Breast epithelium (tissue), 4 donors: ENCODE results near the gene TAF15. TPM values are rescaled to one million over a fixed set of nuclear protein-coding genes. Genes with fewer than 3 reads are reported as not detected.

Source experiments
- DNase-seq, 2 donors: peaks; one replicate each; pipeline ENCODE4 v3.0.0-alpha.2; 2019; ENCODE audit warnings: low spot score in 2 of 2
- H3K27ac ChIP-seq, 2 donors: fragments of 200-600 bp; sonication (generic) in 1 of 2; one replicate each; pipeline ENCODE4 v1.5.1; 2016 to 2019; ENCODE audit warnings: mild to moderate bottlenecking in 1 of 2
- H3K27me3 ChIP-seq, 2 donors: fragments of 200-600 bp; sonication (generic) in 1 of 2; one replicate each; pipeline versions ENCODE4 v1.5.1 to v1.6.0; 2017 to 2019; ENCODE audit warnings: control low read depth in 1 of 2, mild to moderate bottlenecking in 1 of 2
- H3K36me3 ChIP-seq: fragments of 200-600 bp; one replicate; pipeline ENCODE4 v1.5.1; 2019
- H3K4me1 ChIP-seq, 2 donors: fragments of 200-600 bp; sonication (generic); one replicate each; pipeline ENCODE4 v1.5.1; 2016 to 2019; ENCODE audit warnings: control low read depth in 1 of 2
- H3K4me3 ChIP-seq, 3 donors: fragments of 200-600 bp; sonication (generic); 1 replicate in 2 of 3; 2 replicates in 1 of 3; pipeline ENCODE4 v1.5.1; 2016 to 2019; ENCODE audit warnings: mild to moderate bottlenecking in 3 of 3, moderate library complexity in 2 of 3
- H3K9me3 ChIP-seq, 2 donors: fragments of 200-600 bp; sonication (generic) in 1 of 2; one replicate each; pipeline ENCODE4 v1.5.1; 2016 to 2019; ENCODE audit warnings: control low read depth in 1 of 2
- POLR2A ChIP-seq: fragments of 450-650 bp; IDR thresholded peaks from one replicate; pipeline ENCODE4 v1.6.1; 2016; ENCODE audit warnings: antibody characterized with exemption, mild to moderate bottlenecking, moderate library complexity
- POLR2AphosphoS5 ChIP-seq, 3 donors: sonication (generic); formaldehyde crosslinking; IDR thresholded peaks; one replicate each; pipeline ENCODE4 v1.6.1; 2017; ENCODE audit warnings: antibody characterized with exemption in 3 of 3
- intact Hi-C: fragments of 100-400 bp; cut with DNase I; formaldehyde crosslinking; loops from one replicate; pipeline ENCODE4 v1.15.1; 2023; ENCODE audit warnings: low total_unique reads
- total RNA-seq, 3 donors: library from RNA; depleted of rRNA; stranded (reverse); fragments of >200 nt; gene quantifications; one replicate each; pipeline ENCODE4 v1.1.0, GENCODE V29; 2016
- TF ChIP-seq, protein P1 (sequence below), 3 donors: fragments of 450-650 bp; IDR thresholded peaks; one replicate each; pipeline ENCODE4 v1.5.1; 2016 to 2017; ENCODE audit warnings: antibody characterized with exemption in 3 of 3, mild to moderate bottlenecking in 3 of 3, moderate library complexity in 3 of 3

TAF15 gene
- total RNA-seq, 3 donors from 2014 or later: 65.5 to 76.8 (median 72.8) TPM

DNA sequence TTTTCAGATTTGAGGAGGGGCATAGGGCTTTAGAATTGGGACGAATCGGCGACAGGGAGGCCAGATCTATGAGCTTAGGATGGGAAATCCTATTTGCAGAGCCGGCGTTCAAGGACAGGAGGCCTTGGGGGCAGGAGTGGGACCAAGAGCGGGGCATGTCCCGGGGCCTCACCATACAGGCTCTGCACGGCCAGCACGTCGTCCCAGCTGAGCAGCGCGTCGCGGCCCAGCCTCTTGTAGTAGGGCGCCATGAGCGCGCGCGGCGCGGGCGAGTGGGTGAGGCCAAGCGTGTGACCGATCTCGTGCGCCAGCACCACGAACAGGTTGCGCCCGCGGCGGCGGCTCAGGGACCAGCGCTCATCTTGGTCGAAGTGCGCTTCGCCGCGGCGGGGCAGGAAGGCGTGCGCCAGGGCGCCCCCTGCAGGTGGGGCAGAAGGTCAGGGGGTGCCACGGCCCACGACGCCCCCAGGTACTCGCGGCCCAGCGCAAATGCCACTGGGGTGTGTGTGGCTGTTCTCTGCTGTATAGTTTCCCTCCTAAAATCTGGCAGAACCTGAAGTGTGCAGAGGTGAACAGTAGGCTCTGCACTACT is 39.3 kb upstream of the TAF15 start:
- Histone ChIP-seq H3K4me3 (no peak overlapping the region), H3K36me3 (no peaks in the 10 kb centered on the region), H3K27ac (no peak overlapping the region), H3K27me3 (no peaks in the 10 kb centered on the region), H3K4me1 (no peaks in the 10 kb centered on the region), H3K9me3 (no peaks in the 10 kb centered on the region)
- intact Hi-C loops: loop anchor here (5.0 kb wide), 1 partner anchor 37 kb away; the partner anchor contains the start of gene TAF15
- no peak for TF ChIP-seq POLR2AphosphoS5 (IDR thresholded peaks at IDR 0.05)
- TF ChIP-seq, protein P1, sequence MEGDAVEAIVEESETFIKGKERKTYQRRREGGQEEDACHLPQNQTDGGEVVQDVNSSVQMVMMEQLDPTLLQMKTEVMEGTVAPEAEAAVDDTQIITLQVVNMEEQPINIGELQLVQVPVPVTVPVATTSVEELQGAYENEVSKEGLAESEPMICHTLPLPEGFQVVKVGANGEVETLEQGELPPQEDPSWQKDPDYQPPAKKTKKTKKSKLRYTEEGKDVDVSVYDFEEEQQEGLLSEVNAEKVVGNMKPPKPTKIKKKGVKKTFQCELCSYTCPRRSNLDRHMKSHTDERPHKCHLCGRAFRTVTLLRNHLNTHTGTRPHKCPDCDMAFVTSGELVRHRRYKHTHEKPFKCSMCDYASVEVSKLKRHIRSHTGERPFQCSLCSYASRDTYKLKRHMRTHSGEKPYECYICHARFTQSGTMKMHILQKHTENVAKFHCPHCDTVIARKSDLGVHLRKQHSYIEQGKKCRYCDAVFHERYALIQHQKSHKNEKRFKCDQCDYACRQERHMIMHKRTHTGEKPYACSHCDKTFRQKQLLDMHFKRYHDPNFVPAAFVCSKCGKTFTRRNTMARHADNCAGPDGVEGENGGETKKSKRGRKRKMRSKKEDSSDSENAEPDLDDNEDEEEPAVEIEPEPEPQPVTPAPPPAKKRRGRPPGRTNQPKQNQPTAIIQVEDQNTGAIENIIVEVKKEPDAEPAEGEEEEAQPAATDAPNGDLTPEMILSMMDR (IDR thresholded peaks at IDR 0.05): no peak
- no peak for TF ChIP-seq POLR2A
- DNase-seq: no peak

DNA sequence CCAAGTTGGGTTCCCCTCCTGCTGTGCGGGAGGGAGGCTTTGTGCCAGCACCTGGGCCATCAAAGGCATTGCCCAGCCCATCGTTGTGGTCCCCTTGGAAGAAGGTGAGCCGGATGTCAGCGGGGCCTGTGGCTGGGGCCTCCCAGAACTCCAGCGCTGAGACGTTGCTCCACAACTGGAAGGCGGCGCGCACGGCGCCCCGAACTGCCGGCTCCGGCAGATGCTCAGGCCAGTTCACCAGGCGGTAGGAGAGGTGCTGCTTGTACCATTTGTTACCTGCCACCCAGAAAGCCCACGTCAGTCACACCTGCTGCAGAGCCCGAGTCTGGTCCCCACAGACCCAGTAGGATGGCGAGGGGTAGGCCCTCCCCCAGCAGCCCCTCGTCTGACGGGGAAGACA is 36.2 kb upstream of the TAF15 start:
- Histone ChIP-seq H3K27ac (no peak overlapping the region), H3K4me1 (no peaks in the 10 kb centered on the region), H3K36me3 (no peaks in the 10 kb centered on the region), H3K9me3 (no peaks in the 10 kb centered on the region), H3K4me3 (no peak overlapping the region), H3K27me3 (no peaks in the 10 kb centered on the region)
- intact Hi-C loops: no loop called here
- TF ChIP-seq POLR2A: no peak
- no peak for TF ChIP-seq POLR2AphosphoS5 (IDR thresholded peaks at IDR 0.05)
- TF ChIP-seq, protein P1 (IDR thresholded peaks at IDR 0.05): no peak
- no peak for DNase-seq

DNA sequence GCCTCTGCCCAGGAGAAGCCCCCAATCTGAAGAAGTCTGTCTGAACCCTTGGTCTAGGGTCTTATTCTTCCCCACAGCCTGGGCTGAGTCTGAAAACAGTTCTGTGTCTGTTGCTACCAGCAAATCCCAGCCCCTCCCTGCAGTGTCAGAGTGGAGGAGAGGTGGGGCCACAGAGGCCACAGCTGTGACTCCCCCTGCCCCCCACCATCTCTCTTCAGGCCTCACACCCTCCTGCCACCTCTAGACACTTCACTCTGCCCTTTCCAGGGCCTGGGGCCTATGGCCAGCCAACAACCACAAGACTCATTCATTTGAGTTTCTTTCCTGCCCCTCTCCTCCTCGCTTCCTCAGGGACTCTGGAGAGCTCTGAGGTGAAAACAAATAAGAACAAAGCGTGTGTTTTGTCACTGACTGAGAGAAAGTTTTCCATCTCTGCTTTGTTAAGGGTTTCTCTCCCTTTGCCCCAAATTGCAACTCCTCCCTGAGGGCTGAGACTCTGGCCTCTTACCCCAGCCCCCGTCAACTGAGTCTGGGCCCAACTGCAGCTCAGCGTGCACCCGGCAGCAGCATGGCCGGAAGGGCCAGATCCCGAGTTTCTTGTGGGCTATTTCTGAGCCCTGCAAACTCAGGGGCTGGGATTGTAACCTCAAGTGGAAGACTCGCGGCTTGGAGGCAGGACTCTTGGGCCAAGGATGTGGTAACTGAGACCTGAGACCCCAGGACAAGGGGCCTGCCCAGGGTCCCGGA is 35.4 kb upstream of the TAF15 start:
- H3K27ac ChIP-seq: no peak overlapping the region
- TF ChIP-seq, protein P1 (IDR thresholded peaks at IDR 0.05): no peak
- TF ChIP-seq POLR2AphosphoS5 (IDR thresholded peaks at IDR 0.05) (no peak), POLR2A (no peak)
- H3K36me3 ChIP-seq: no peaks in the 10 kb centered on the region
- H3K4me1 ChIP-seq: no peaks in the 10 kb centered on the region
- intact Hi-C loops: no loop called here
- no peaks in the 10 kb centered on the region for H3K27me3 ChIP-seq
- DNase-seq: no peak
- no peak overlapping the region for H3K4me3 ChIP-seq
- no peaks in the 10 kb centered on the region for H3K9me3 ChIP-seq

- Histone ChIP-seq H3K36me3 (no peaks in the 10 kb centered on the region), H3K27me3 (no peaks in the 10 kb centered on the region), H3K4me1 (no peaks in the 10 kb centered on the region), H3K4me3 (no peak overlapping the region), H3K9me3 (no peaks in the 10 kb centered on the region), H3K27ac (no peak overlapping the region)
- TF ChIP-seq, protein P1 (IDR thresholded peaks at IDR 0.05): no peak
- TF ChIP-seq POLR2AphosphoS5 (IDR thresholded peaks at IDR 0.05) (no peak), POLR2A (no peak)
- DNase-seq: no peak
- intact Hi-C loops: no loop called here
Observed at GRCh38 chr17:35774499-35774898, 34.8 kb upstream of the TAF15 start.

DNA sequence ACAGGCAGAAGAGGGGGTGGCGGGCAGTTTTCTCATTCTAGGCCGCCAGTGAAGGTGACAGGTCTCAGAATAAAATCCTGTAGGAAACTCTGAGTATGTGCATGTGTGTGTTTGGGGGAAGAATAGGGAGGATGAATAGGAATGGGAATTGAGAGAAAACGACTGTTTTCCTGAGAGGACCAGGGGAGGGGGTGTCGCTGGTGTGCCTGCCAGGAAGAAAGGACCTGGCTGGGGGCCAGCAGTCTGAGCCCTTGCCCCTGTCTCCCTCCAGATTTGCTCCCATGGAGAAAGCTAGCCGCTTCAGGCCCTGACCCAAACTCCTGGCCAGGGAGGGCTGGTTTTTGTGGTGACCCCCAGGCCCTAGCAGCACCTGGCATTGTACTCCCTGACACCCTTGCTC is 34.2 kb upstream of the TAF15 start:
- no peak for TF ChIP-seq POLR2AphosphoS5 (IDR thresholded peaks at IDR 0.05)
- TF ChIP-seq POLR2A: no peak
- TF ChIP-seq, protein P1 (IDR thresholded peaks at IDR 0.05): no peak
- no peak for DNase-seq
- Histone ChIP-seq H3K36me3 (no peaks in the 10 kb centered on the region), H3K4me3 (no peak overlapping the region), H3K4me1 (no peaks in the 10 kb centered on the region), H3K9me3 (no peaks in the 10 kb centered on the region), H3K27me3 (no peaks in the 10 kb centered on the region), H3K27ac (no peak overlapping the region)
- intact Hi-C loops: no loop called here
